HG02885 (cell line): Measurements from ENCODE around the gene DYNLT2.

Source experiments
- ATAC-seq: cut with Tn5 transposase; IDR thresholded peaks from one replicate; pipeline ENCODE4 v1.9.1; 2021; ENCODE audit warnings: mild to moderate bottlenecking; ENCODE audit not compliant: unreplicated experiment, poor library complexity

Gene DYNLT2

GRCh38 chr6:169741344-169741743, 10.0 kb downstream of the DYNLT2 start:
- ATAC-seq: no peak

- ATAC-seq: no peak
These were observed 12.3 kb downstream of the DYNLT2 start for GRCh38 chr6:169738976-169739529.

GRCh38 chr6:169738204-169738975, 13.0 kb downstream of the DYNLT2 start:
- no peak for ATAC-seq

- ATAC-seq: no peak
These were observed 21.4 kb downstream of the DYNLT2 start for GRCh38 chr6:169729961-169730360.

GRCh38 chr6:169726963-169727362, 24.4 kb downstream of the DYNLT2 start:
- ATAC-seq: no peak

- no peak for ATAC-seq
These were observed 25.3 kb downstream of the DYNLT2 start for GRCh38 chr6:169726049-169726400.

- ATAC-seq: peak; percentile 18
These were observed 26.0 kb downstream of the DYNLT2 start for GRCh38 chr6:169725125-169726048.

GRCh38 chr6:169724494-169725124, 26.8 kb downstream of the DYNLT2 start, which contains the start of gene PHF10:
Gene PHF10 (minus strand): TSS chr6:169724500. CDS start chr6:169723931, 569 bp downstream.
- ATAC-seq: peak; percentile 55

GRCh38 chr6:169723991-169724493, 27.3 kb downstream of the DYNLT2 start:
- peak; percentile 51 for ATAC-seq

GRCh38 chr6:169723200-169723909, 28.0 kb downstream of the DYNLT2 start:
- peak; percentile 36 for ATAC-seq

- no peak for ATAC-seq
These were observed 28.8 kb downstream of the DYNLT2 start for GRCh38 chr6:169722362-169723199.

- no peak for ATAC-seq
These were observed 31.0 kb downstream of the DYNLT2 start for GRCh38 chr6:169720207-169720855.

- no peak for ATAC-seq
These were observed 32.3 kb downstream of the DYNLT2 start for GRCh38 chr6:169719117-169719516.

- no peak for ATAC-seq
These were observed 36.8 kb downstream of the DYNLT2 start for GRCh38 chr6:169714595-169714994.

- ATAC-seq: no peak
These were observed 37.2 kb downstream of the DYNLT2 start for GRCh38 chr6:169714178-169714577.

GRCh38 chr6:169710009-169710408, 41.4 kb downstream of the DYNLT2 start:
- no peak for ATAC-seq

GRCh38 chr6:169709293-169709692, 42.1 kb downstream of the DYNLT2 start:
- ATAC-seq: peak; percentile 48

GRCh38 chr6:169707772-169708171, 43.6 kb downstream of the DYNLT2 start:
- no peak for ATAC-seq
